SU-DHL-6 (cell line): ENCODE data around the gene CNTN6.

Source experiments
- H2AFZ ChIP-seq: fragments of 200-600 bp; sonication (generic); 2 replicates; pipeline ENCODE4 v1.6.1; 2014; ENCODE audit warnings: low read depth, mild to moderate bottlenecking, moderate library complexity, mixed read lengths, antibody characterized with exemption, low read length; ENCODE audit not compliant: severe bottlenecking
- H3F3A ChIP-seq: fragments of 200-600 bp; shearing (Covaris generic); 2 replicates; pipeline ENCODE4 v1.6.0; 2016; ENCODE audit warnings: antibody characterized with exemption, mild to moderate bottlenecking; ENCODE audit not compliant: insufficient read depth
- H3K27ac ChIP-seq: fragments of 200-600 bp; sonication (generic); 2 replicates; pipeline ENCODE4 v1.5.1; 2016; ENCODE audit warnings: low read depth, mild to moderate bottlenecking, low read length, moderate library complexity, mixed read lengths
- H3K27me3 ChIP-seq: fragments of 200-600 bp; sonication (generic), shearing (Covaris generic); 2 replicates; pipeline ENCODE4 v1.6.0; 2014; ENCODE audit warnings: mild to moderate bottlenecking, low read length
- H3K36me3 ChIP-seq: fragments of 200-600 bp; sonication (generic); 2 replicates; pipeline ENCODE4 v1.6.1; 2014; ENCODE audit warnings: mild to moderate bottlenecking, low read length, mixed read lengths
- H3K4me2 ChIP-seq: fragments of 300-600, 200-600 bp; shearing (Covaris generic), sonication (generic); 2 replicates; pipeline ENCODE4 v1.6.0; 2014; ENCODE audit warnings: low read length, low read depth, mild to moderate bottlenecking; ENCODE audit not compliant: poor library complexity, severe bottlenecking
- H3K4me3 ChIP-seq: fragments of 200-600 bp; sonication (generic); 2 replicates; pipeline ENCODE4 v1.5.1; 2014; ENCODE audit warnings: antibody characterized with exemption, low read length, mild to moderate bottlenecking, mixed read lengths; ENCODE audit not compliant: insufficient read depth, poor library complexity, severe bottlenecking
- H3K79me2 ChIP-seq: fragments of 200-600 bp; sonication (generic); 2 replicates; pipeline ENCODE4 v1.6.1; 2014; ENCODE audit warnings: mild to moderate bottlenecking, low read length, moderate library complexity; ENCODE audit not compliant: insufficient read depth
- H3K9ac ChIP-seq: fragments of 200-600 bp; sonication (generic); 2 replicates; pipeline ENCODE4 v1.7.0; 2014; ENCODE audit warnings: mild to moderate bottlenecking, low read length
- H3K9me2 ChIP-seq: fragments of 200-600 bp; sonication (generic); replicated peaks from 2 replicates; pipeline ENCODE4 v1.6.1; 2014; ENCODE audit warnings: low read length; ENCODE audit not compliant: insufficient read depth
- H3K9me3 ChIP-seq: fragments of 200-600 bp; sonication (generic); 2 replicates; pipeline ENCODE4 v1.6.1; 2014; ENCODE audit warnings: low read length, mixed read lengths; ENCODE audit not compliant: insufficient read depth
- H4K20me1 ChIP-seq: fragments of 200-600 bp; sonication (generic); 2 replicates; pipeline ENCODE4 v1.6.1; 2014; ENCODE audit warnings: low read depth, mild to moderate bottlenecking, antibody characterized with exemption, low read length, moderate library complexity, mixed read lengths
- EZH2phosphoT487 ChIP-seq: fragments of 200-600 bp; sonication (generic), shearing (Covaris generic); conservative IDR thresholded peaks from 2 replicates; pipeline ENCODE4 v1.6.1; 2018; ENCODE audit warnings: mild to moderate bottlenecking, antibody characterized with exemption, low read length, moderate library complexity, mixed read lengths
- TF ChIP-seq, protein P1 (sequence below): fragments of 200-600 bp; sonication (generic); IDR thresholded peaks from one replicate; pipeline ENCODE4 v1.5.1; 2017; ENCODE audit warnings: antibody characterized with exemption, mild to moderate bottlenecking, low read length, moderate library complexity; ENCODE audit not compliant: insufficient read depth, poor library complexity, severe bottlenecking

Gene CNTN6

DNA sequence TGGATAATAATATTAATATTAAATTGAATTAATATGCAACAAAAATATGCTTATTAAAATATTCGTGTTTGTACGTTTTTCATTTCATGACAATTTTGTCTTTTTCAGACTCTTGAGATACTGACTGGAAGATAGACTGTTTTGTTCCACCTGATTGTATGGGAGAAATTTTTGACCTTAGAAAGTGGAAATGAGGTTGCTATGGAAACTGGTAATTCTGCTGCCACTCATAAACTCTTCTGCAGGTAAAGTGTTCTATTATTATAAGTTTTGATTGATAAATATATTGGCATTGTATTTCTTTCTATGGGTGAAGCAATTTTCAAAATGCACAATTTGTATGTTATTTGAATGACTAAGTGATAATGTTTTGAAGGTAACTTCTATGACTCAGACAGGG lies 55.0 kb downstream of the CNTN6 start:
- Histone ChIP-seq H3K36me3 (no peaks in the 10 kb centered on the region), H3K4me3 (no peak overlapping the region), H3K9me3 (no peaks in the 10 kb centered on the region), H2AFZ (no peak overlapping the region), H4K20me1 (no peaks in the 10 kb centered on the region), H3K27ac (no peak overlapping the region), H3K79me2 (no peaks in the 10 kb centered on the region), H3K4me2 (no peak overlapping the region), H3K9me2 (no peaks in the 10 kb centered on the region), H3K9ac (no peak overlapping the region), H3K27me3 (no peaks in the 10 kb centered on the region), H3F3A (no peaks in the 10 kb centered on the region)
- TF ChIP-seq, protein P1, sequence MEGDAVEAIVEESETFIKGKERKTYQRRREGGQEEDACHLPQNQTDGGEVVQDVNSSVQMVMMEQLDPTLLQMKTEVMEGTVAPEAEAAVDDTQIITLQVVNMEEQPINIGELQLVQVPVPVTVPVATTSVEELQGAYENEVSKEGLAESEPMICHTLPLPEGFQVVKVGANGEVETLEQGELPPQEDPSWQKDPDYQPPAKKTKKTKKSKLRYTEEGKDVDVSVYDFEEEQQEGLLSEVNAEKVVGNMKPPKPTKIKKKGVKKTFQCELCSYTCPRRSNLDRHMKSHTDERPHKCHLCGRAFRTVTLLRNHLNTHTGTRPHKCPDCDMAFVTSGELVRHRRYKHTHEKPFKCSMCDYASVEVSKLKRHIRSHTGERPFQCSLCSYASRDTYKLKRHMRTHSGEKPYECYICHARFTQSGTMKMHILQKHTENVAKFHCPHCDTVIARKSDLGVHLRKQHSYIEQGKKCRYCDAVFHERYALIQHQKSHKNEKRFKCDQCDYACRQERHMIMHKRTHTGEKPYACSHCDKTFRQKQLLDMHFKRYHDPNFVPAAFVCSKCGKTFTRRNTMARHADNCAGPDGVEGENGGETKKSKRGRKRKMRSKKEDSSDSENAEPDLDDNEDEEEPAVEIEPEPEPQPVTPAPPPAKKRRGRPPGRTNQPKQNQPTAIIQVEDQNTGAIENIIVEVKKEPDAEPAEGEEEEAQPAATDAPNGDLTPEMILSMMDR = no peak
- TF ChIP-seq EZH2phosphoT487 = no peak

DNA sequence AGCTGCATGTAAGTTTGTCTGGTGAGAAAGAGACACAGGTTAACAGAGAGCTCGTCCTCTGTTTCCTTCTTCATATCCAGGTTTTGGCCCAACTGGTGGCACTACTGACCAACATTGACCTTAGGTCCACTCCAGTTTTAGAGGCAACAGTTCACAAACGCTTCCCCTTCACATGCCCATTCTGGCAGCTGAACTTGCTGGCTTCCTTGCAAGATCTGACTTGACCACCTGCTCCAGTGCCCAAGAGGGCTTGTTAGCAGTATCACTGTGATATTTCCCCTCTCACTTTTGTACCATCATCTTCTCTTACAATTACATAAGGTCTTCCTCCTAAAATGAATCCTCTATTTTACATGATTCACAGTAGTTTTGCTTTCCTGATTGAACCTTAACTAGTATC lies 71.3 kb downstream of the CNTN6 start:
- Histone ChIP-seq H3K4me3 (no peak overlapping the region), H3K9me3 (no peaks in the 10 kb centered on the region), H3K9me2 (no peaks in the 10 kb centered on the region), H3K79me2 (no peaks in the 10 kb centered on the region), H2AFZ (no peak overlapping the region), H3K27ac (no peak overlapping the region), H3F3A (no peaks in the 10 kb centered on the region), H3K36me3 (no peaks in the 10 kb centered on the region), H3K9ac (no peak overlapping the region), H3K4me2 (no peak overlapping the region), H4K20me1 (no peaks in the 10 kb centered on the region), H3K27me3 (no peaks in the 10 kb centered on the region)
- TF ChIP-seq, protein P1 = no peak
- TF ChIP-seq EZH2phosphoT487 = no peak

DNA sequence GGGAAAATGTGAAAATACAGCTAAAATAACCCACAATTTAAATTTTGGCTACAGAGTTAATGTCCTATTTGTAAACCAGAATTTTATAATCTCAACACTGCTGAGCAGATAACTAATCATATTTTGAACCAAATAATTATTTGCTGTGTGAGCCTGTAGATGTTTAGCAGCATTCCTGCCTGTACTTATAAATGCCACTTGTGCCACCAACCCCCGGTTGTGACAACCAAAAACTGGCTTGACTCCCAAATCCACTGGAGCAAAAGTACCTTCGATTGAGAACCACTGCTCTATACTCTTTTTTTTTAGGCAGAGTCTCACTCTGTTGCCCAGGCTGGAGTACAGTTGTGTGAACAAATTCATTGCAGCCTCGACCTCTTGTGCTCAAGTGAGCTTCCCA lies 78.5 kb downstream of the CNTN6 start:
- TF ChIP-seq, protein P1 = no peak
- no peak for TF ChIP-seq EZH2phosphoT487
- Histone ChIP-seq H3K36me3 (no peaks in the 10 kb centered on the region), H3K9me2 (no peaks in the 10 kb centered on the region), H3F3A (no peaks in the 10 kb centered on the region), H3K9me3 (no peaks in the 10 kb centered on the region), H2AFZ (no peak overlapping the region), H3K4me3 (no peak overlapping the region), H3K79me2 (no peaks in the 10 kb centered on the region), H3K27ac (no peak overlapping the region), H4K20me1 (no peaks in the 10 kb centered on the region), H3K9ac (no peak overlapping the region), H3K27me3 (no peaks in the 10 kb centered on the region), H3K4me2 (no peak overlapping the region)
